ENCODE measurements around the gene ATG14. TPM values are rescaled to one million over a fixed set of nuclear protein-coding genes. Genes with fewer than 3 reads are reported as not detected.
"Not testable (repeated sequence)": the region's sequence is repeated elsewhere in the genome, so short reads cannot be mapped to it uniquely, and the experiment has no call there.

The ATG14 gene
- polyA plus RNA-seq, 1 donor = 31.1 TPM

GRCh38 chr14:55436519-55436918, 24.9 kb upstream of the ATG14 start:
- no peak for DNase-seq

- DNase-seq = no peak
Observed at GRCh38 chr14:55434805-55435174, 23.2 kb upstream of the ATG14 start.

GRCh38 chr14:55433880-55434804, 22.5 kb upstream of the ATG14 start:
- no peak for DNase-seq

GRCh38 chr14:55432628-55433027, 21.0 kb upstream of the ATG14 start:
- no peak for DNase-seq

- DNase-seq = peak; percentile 58
Observed at GRCh38 chr14:55430024-55430690, 18.5 kb upstream of the ATG14 start.

- no peak for DNase-seq
Observed at GRCh38 chr14:55427439-55427838, 15.8 kb upstream of the ATG14 start.

- no peak for DNase-seq
Observed at GRCh38 chr14:55426891-55427290, 15.3 kb upstream of the ATG14 start.

- no peak for DNase-seq
Observed at GRCh38 chr14:55425091-55425490, 13.5 kb upstream of the ATG14 start.

- DNase-seq = no peak
Observed at GRCh38 chr14:55423969-55424368, 12.3 kb upstream of the ATG14 start.

GRCh38 chr14:55422338-55422737, 10.7 kb upstream of the ATG14 start:
- not testable (repeated sequence) for DNase-seq

- DNase-seq = no peak
Observed at GRCh38 chr14:55419663-55420062, 8.0 kb upstream of the ATG14 start.

- DNase-seq = no peak
Observed at GRCh38 chr14:55418411-55418810, 6.8 kb upstream of the ATG14 start.

GRCh38 chr14:55417955-55418354, 6.3 kb upstream of the ATG14 start:
- no peak for DNase-seq

GRCh38 chr14:55416866-55417265, 5.2 kb upstream of the ATG14 start:
- no peak for DNase-seq

GRCh38 chr14:55414551-55414950, 2.9 kb upstream of the ATG14 start:
- no peak for DNase-seq

GRCh38 chr14:55412676-55413075, 1.0 kb upstream of the ATG14 start:
- no peak for DNase-seq

- no peak for DNase-seq
Observed at GRCh38 chr14:55410876-55411275, 754 bp downstream of the ATG14 start.

- DNase-seq = no peak
Observed at GRCh38 chr14:55404173-55404854, 7.3 kb downstream of the ATG14 start.

GRCh38 chr14:55401751-55402150, 9.9 kb downstream of the ATG14 start:
- DNase-seq = no peak

- DNase-seq = no peak
Observed at GRCh38 chr14:55399852-55400251, 11.8 kb downstream of the ATG14 start.

GRCh38 chr14:55399183-55399582, 12.4 kb downstream of the ATG14 start:
- DNase-seq = no peak

- no peak for DNase-seq
Observed at GRCh38 chr14:55398679-55399078, 13.0 kb downstream of the ATG14 start.

- no peak for DNase-seq
Observed at GRCh38 chr14:55389330-55389729, 22.3 kb downstream of the ATG14 start.

All from left kidney (tissue), 2 donors.